ENCODE measurements around the gene DARS1.

The DARS1 gene

GRCh38 chr2:136024616-136025015, 39.2 kb upstream of the DARS1 start:
- no peaks in the 10 kb centered on the region for H3K36me3 ChIP-seq (ENCODE audit: low read length)
- no peak overlapping the region for H3K4me2 ChIP-seq (ENCODE audit: low read depth, low read length, poor library complexity, severe bottlenecking)
- H3K27ac ChIP-seq (ENCODE audit: low read depth, low read length) = no peak overlapping the region
- H3K27me3 ChIP-seq (ENCODE audit: low read length) = no peaks in the 10 kb centered on the region
- no peaks in the 10 kb centered on the region for H3F3A ChIP-seq (ENCODE audit: insufficient read depth)
- no peak overlapping the region for H2AFZ ChIP-seq (ENCODE audit: low read depth, low read length, severe bottlenecking)
- no peak overlapping the region for H3K4me3 ChIP-seq (ENCODE audit: insufficient read depth, low read length, poor library complexity, severe bottlenecking)
- no peaks in the 10 kb centered on the region for H3K9me2 ChIP-seq (replicated peaks; ENCODE audit: insufficient read depth, low read length)
- no peak overlapping the region for H3K9ac ChIP-seq (ENCODE audit: low read length)
- no peak for TF ChIP-seq CTCF (IDR thresholded peaks at IDR 0.05; ENCODE audit: insufficient read depth, low read length, poor library complexity, severe bottlenecking)
- TF ChIP-seq EZH2phosphoT487 (conservative IDR thresholded peaks at IDR 0.05; ENCODE audit: low read length) = no peak
- H3K79me2 ChIP-seq (ENCODE audit: insufficient read depth, low read length) = no peaks in the 10 kb centered on the region
- H4K20me1 ChIP-seq (ENCODE audit: low read depth, low read length) = no peaks in the 10 kb centered on the region
- no peaks in the 10 kb centered on the region for H3K9me3 ChIP-seq (ENCODE audit: insufficient read depth, low read length)

DNA sequence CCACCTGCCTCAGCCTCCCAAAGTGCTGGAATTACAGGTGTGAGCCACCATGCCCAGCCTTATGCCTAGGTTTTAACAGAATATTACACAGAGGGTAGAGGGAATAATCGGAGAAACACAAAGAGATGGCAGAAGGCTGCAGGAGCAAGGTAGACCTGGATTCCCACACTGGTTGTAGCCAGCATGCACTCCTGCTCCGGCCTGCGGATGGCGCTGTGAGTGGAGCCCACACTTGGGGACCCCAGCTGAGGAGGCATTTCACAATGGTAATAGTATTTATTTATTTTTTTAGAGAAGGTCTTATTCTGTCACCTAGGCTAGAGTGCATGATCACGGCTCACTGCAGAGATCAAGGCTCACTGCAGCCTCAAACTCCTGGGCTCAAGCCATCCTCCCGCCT, 38.8 kb upstream of the DARS1 start:
- Histone ChIP-seq H3K9me3 (ENCODE audit: insufficient read depth, low read length) (no peaks in the 10 kb centered on the region), H3F3A (ENCODE audit: insufficient read depth) (no peaks in the 10 kb centered on the region), H3K79me2 (ENCODE audit: insufficient read depth, low read length) (no peaks in the 10 kb centered on the region), H3K27me3 (ENCODE audit: low read length) (no peaks in the 10 kb centered on the region), H3K4me2 (ENCODE audit: low read depth, low read length, poor library complexity, severe bottlenecking) (no peak overlapping the region), H2AFZ (ENCODE audit: low read depth, low read length, severe bottlenecking) (no peak overlapping the region), H3K4me3 (ENCODE audit: insufficient read depth, low read length, poor library complexity, severe bottlenecking) (no peak overlapping the region), H3K27ac (ENCODE audit: low read depth, low read length) (no peak overlapping the region), H3K9me2 (replicated peaks; ENCODE audit: insufficient read depth, low read length) (no peaks in the 10 kb centered on the region), H4K20me1 (ENCODE audit: low read depth, low read length) (no peaks in the 10 kb centered on the region), H3K36me3 (ENCODE audit: low read length) (no peaks in the 10 kb centered on the region), H3K9ac (ENCODE audit: low read length) (no peak overlapping the region)
- TF ChIP-seq EZH2phosphoT487 (conservative IDR thresholded peaks at IDR 0.05; ENCODE audit: low read length) = no peak
- TF ChIP-seq CTCF (IDR thresholded peaks at IDR 0.05; ENCODE audit: insufficient read depth, low read length, poor library complexity, severe bottlenecking) = no peak

DNA sequence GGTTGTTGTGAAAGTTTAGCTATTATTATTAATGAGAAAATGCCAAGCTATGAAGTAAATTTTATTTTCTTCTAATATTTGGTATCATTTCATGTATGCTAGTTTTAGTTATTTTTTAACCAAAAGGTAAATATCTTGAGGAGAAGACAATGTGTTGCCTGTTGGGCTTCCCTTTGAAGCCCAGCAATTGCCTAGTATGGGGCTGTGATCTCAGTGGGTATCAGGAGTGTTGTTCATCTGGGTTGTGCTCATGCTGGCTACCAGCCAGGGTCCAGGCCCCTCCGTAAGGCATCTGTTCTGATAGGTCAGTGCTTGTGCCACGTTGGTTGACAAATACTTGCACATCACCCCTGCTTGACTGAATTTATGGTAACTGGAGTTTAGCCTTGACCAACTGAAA, 38.0 kb upstream of the DARS1 start:
- H3K9me3 ChIP-seq (ENCODE audit: insufficient read depth, low read length) = no peaks in the 10 kb centered on the region
- no peaks in the 10 kb centered on the region for H3K79me2 ChIP-seq (ENCODE audit: insufficient read depth, low read length)
- no peaks in the 10 kb centered on the region for H3K9me2 ChIP-seq (replicated peaks; ENCODE audit: insufficient read depth, low read length)
- no peaks in the 10 kb centered on the region for H4K20me1 ChIP-seq (ENCODE audit: low read depth, low read length)
- H3K36me3 ChIP-seq (ENCODE audit: low read length) = no peaks in the 10 kb centered on the region
- H3K27ac ChIP-seq (ENCODE audit: low read depth, low read length) = no peak overlapping the region
- no peaks in the 10 kb centered on the region for H3K27me3 ChIP-seq (ENCODE audit: low read length)
- H3F3A ChIP-seq (ENCODE audit: insufficient read depth) = no peaks in the 10 kb centered on the region
- TF ChIP-seq CTCF (IDR thresholded peaks at IDR 0.05; ENCODE audit: insufficient read depth, low read length, poor library complexity, severe bottlenecking) (no peak), EZH2phosphoT487 (conservative IDR thresholded peaks at IDR 0.05; ENCODE audit: low read length) (no peak)
- no peak overlapping the region for H3K4me3 ChIP-seq (ENCODE audit: insufficient read depth, low read length, poor library complexity, severe bottlenecking)
- no peak overlapping the region for H3K4me2 ChIP-seq (ENCODE audit: low read depth, low read length, poor library complexity, severe bottlenecking)
- no peak overlapping the region for H3K9ac ChIP-seq (ENCODE audit: low read length)
- H2AFZ ChIP-seq (ENCODE audit: low read depth, low read length, severe bottlenecking) = no peak overlapping the region

Data from SU-DHL-6 (cell line).